ENCODE results near the gene RAB8B. TPM values are rescaled to one million over a fixed set of nuclear protein-coding genes. Genes with fewer than 3 reads are reported as not detected.

Gene RAB8B
- total and polyA plus RNA-seq, 9 of the 15 experiments (the other 6 are each of a cell fraction or from before 2014, with no cell fraction given), result 7.8 to 32.1 (median 24.2) TPM

GRCh38 chr15:63296195-63296594 is 106.8 kb downstream of the RAB8B start:
- intact Hi-C loops (cut with micrococcal nuclease), result no loop called here

More at GRCh38 chr15:63296195-63296594, 106.8 kb downstream of the RAB8B start:
- ATAC-seq, result no peak
- no peaks in the 10 kb centered on the region for H3K79me2 ChIP-seq (ENCODE audit: control insufficient read depth, insufficient read depth, low read length)
- H3K36me3 ChIP-seq (ENCODE audit: control insufficient read depth, insufficient read depth, low read length), result no peaks in the 10 kb centered on the region; the same call in 2 of the 3 replicates
- no peak overlapping the region for H3K4me2 ChIP-seq (ENCODE audit: insufficient read depth, low read length)
- in situ Hi-C loops (cut with MboI), result loop anchor here (10.0 to 25.0 kb wide), 2 partner anchors 299 to 766 kb away; partner anchors contain the start of gene FBXL22
- CTCF ChIA-PET (ENCODE audit: low intra/inter-chr PET ratio), result no interaction called here
- TF ChIP-seq NFIC (IDR thresholded peaks at IDR 0.05) (peak; percentile 82), SMARCA4 (IDR thresholded peaks at IDR 0.05) (no peak), FOXO4 (CRISPR knock-in tag; IDR thresholded peaks at IDR 0.05) (no peak), ETV6 (IDR thresholded peaks at IDR 0.05; ENCODE audit: borderline replicate concordance in 1 of 2, low read depth in 2 of 2, low read length in 1 of 2) (no peak), ETV6 (CRISPR knock-in tag; IDR thresholded peaks at IDR 0.05; ENCODE audit: borderline replicate concordance) (no peak), CLOCK (CRISPR knock-in tag; IDR thresholded peaks at IDR 0.05; ENCODE audit: borderline replicate concordance) (no peak)
- H3K4me3 ChIP-seq, result no peak overlapping the region
- DNase-seq (ENCODE audit: extremely low read depth in 1 of 4, low spot score in 3 of 4), result no peak
- no peaks in the 10 kb centered on the region for H3K9me3 ChIP-seq (replicated peaks; ENCODE audit: control insufficient read depth, insufficient read depth, low read depth, low read length)
- no peaks in the 10 kb centered on the region for H3K9me1 ChIP-seq (ENCODE audit: control insufficient read depth, insufficient read depth, low read length)
- POLR2A ChIA-PET, result interaction anchor here (1.4 to 1.7 kb wide), 2 partner anchors 10 to 11 kb away, joined by 3 to 4 read pairs; no protein-coding TSS in a partner anchor
- H3K4me1 ChIP-seq (replicated peaks in 1 of 2; ENCODE audit: control insufficient read depth in 2 of 2, insufficient read depth in 2 of 2, low read length in 2 of 2), result peaks cover 4 to 24% of the 10 kb centered on the region in 2 experiments
- H3K27me3 ChIP-seq (ENCODE audit: control insufficient read depth in 2 of 2, insufficient read depth in 2 of 2, low read length in 2 of 2), result no peaks in the 10 kb centered on the region
- H3K9ac ChIP-seq (ENCODE audit: insufficient read depth in 1 of 2, low read depth in 2 of 2, low read length in 2 of 2), result no peak overlapping the region
- no peaks in the 10 kb centered on the region for H4K20me1 ChIP-seq (replicated peaks; ENCODE audit: control insufficient read depth, insufficient read depth, low read length)
- BruUV-seq (replicated peaks), result no TSS peak
- H3K27ac ChIP-seq (ENCODE audit: extremely low read depth, low read depth, low read length), result no peak overlapping the region
- 66% methylated on average over 6 of the region's 6 CpGs for WGBS (ENCODE audit: insufficient coverage, low coverage, missing lambda C conversion rate)
- no peak for FAIRE-seq
- no peak overlapping the region for H2AFZ ChIP-seq (ENCODE audit: low read depth, low read length)
